ENCODE data around the gene CELF4. TPM values are rescaled to one million over a fixed set of nuclear protein-coding genes. Genes with fewer than 3 reads are reported as not detected.

CELF4 gene
- polyA plus RNA-seq, 1 donor (not counting 4 experiments of a cell fraction or from before 2014, with no cell fraction given) = not detected

DNA sequence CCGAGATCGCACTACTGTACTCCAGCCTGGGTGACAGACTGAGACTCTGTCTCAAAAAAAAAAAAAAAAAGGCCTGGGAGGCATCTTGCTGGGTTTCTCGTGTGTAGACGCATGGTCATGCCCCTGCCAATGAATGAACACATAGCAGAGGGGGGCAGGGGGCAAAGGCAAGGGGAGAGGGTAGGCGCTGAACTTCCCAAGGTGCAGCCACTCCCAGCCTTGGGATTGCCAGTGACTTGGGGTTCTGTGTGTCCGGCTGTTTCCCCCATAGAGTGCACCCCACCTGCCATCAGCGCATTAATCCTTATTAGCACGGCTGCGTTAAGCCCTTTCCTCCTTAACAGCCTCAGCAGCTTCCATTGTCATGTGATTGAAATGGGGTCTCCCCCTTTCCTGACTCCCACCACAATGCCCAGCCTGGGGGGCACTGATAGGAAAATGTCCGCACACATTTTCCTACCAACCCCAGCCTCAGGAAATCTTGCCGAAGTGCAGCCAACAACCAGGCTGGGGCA is 225.8 kb downstream of the CELF4 start:
- Histone ChIP-seq H3K27ac (ENCODE audit: control insufficient read depth, insufficient read depth, low read length) (no peak overlapping the region), H3K9me1 (ENCODE audit: control insufficient read depth, extremely low read depth, insufficient read depth, low read length) (no peaks in the 10 kb centered on the region), H3K9me3 (ENCODE audit: control insufficient read depth, low read depth, low read length) (no peaks in the 10 kb centered on the region), H3K9ac (ENCODE audit: control insufficient read depth, extremely low read depth, insufficient read depth, low read length) (no peak overlapping the region), H2AFZ (ENCODE audit: control insufficient read depth, low read length) (no peak overlapping the region), H3K4me2 (ENCODE audit: control insufficient read depth, extremely low read depth, insufficient read depth, low read depth, low read length) (no peak overlapping the region), H3K27me3 (ENCODE audit: control insufficient read depth, extremely low read depth, insufficient read depth, low read length) (peaks cover 13% of the 10 kb centered on the region), H4K20me1 (ENCODE audit: control insufficient read depth, extremely low read depth, insufficient read depth, low read length) (no peaks in the 10 kb centered on the region), H3K4me3 (ENCODE audit: control insufficient read depth in 2 of 3, extremely low read depth in 1 of 3, insufficient read depth in 2 of 3, low read depth in 1 of 3, low read length in 3 of 3) (no peak overlapping the region), H3K4me1 (ENCODE audit: control insufficient read depth, extremely low read depth, insufficient read depth, low read length) (peaks cover 3% of the 10 kb centered on the region), H3K79me2 (ENCODE audit: control insufficient read depth, insufficient read depth, low read length) (no peaks in the 10 kb centered on the region), H3K36me3 (ENCODE audit: control insufficient read depth in 2 of 2, extremely low read depth in 1 of 2, insufficient read depth in 2 of 2, low read length in 2 of 2) (no peaks in the 10 kb centered on the region)
- dilution Hi-C loops (cut with MboI; ENCODE audit: extremely low pct_ligation_motif_present, low sequenced_read_pairs) = no loop called here
- TF ChIP-seq, protein P1, sequence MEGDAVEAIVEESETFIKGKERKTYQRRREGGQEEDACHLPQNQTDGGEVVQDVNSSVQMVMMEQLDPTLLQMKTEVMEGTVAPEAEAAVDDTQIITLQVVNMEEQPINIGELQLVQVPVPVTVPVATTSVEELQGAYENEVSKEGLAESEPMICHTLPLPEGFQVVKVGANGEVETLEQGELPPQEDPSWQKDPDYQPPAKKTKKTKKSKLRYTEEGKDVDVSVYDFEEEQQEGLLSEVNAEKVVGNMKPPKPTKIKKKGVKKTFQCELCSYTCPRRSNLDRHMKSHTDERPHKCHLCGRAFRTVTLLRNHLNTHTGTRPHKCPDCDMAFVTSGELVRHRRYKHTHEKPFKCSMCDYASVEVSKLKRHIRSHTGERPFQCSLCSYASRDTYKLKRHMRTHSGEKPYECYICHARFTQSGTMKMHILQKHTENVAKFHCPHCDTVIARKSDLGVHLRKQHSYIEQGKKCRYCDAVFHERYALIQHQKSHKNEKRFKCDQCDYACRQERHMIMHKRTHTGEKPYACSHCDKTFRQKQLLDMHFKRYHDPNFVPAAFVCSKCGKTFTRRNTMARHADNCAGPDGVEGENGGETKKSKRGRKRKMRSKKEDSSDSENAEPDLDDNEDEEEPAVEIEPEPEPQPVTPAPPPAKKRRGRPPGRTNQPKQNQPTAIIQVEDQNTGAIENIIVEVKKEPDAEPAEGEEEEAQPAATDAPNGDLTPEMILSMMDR (optimal IDR thresholded peaks at IDR 0.05 in 1 of 3, IDR thresholded peaks at IDR 0.05 in 1 of 3, conservative IDR thresholded peaks at IDR 0.05 in 1 of 3; ENCODE audit: extremely low read depth in 1 of 3, insufficient read depth in 2 of 3, low read length in 3 of 3) = no peak
- no peak for TF ChIP-seq EZH2 (IDR thresholded peaks at IDR 0.05; ENCODE audit: low read length)
- DNase-seq (ENCODE audit: low read depth, low spot score) (no peak), FAIRE-seq (no peak)

DNA sequence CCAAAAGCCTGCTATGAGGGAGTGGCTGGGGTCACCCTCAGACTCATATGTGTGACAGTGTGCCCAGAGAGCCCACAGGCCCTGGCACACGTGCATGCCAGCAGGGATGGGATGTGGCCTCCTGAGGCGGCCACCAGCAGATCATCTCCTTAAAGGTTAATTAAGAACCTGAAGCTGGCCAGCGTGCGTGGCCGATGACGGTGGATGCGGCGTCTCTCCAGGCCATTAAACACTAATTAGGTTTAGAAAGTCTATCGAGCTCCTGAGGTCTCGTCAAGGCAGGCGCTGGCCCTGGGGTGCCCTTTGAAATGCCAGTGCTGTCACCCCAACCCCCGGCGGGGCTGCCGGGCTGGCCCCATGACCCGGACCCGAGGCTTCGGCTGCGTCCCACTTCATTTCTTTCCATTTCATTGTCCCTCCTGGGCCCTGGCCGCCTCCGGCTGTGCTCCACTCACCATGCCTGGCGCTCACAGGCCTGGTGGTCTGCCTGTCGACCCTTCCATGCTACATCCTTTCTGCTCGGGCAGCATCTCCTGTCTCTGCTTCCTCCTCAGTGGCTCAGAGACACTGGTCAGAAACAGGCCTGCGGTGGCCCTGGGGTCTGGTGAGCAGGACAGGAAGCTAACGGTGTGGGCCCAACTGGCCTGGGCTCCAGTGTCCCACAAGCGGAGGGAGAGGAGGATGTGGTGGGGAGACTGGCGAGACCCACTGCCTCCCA is 228.9 kb downstream of the CELF4 start:
- H3K4me3 ChIP-seq (ENCODE audit: control insufficient read depth in 2 of 3, extremely low read depth in 1 of 3, insufficient read depth in 2 of 3, low read depth in 1 of 3, low read length in 3 of 3) = no peak overlapping the region
- H3K79me2 ChIP-seq (ENCODE audit: control insufficient read depth, insufficient read depth, low read length) = no peaks in the 10 kb centered on the region
- FAIRE-seq (no peak), DNase-seq (ENCODE audit: low read depth, low spot score) (no peak)
- dilution Hi-C loops (cut with MboI; ENCODE audit: extremely low pct_ligation_motif_present, low sequenced_read_pairs) = no loop called here
- TF ChIP-seq EZH2 (IDR thresholded peaks at IDR 0.05; ENCODE audit: low read length) = no peak
- TF ChIP-seq, protein P1 (optimal IDR thresholded peaks at IDR 0.05 in 1 of 3, IDR thresholded peaks at IDR 0.05 in 1 of 3, conservative IDR thresholded peaks at IDR 0.05 in 1 of 3; ENCODE audit: extremely low read depth in 1 of 3, insufficient read depth in 2 of 3, low read length in 3 of 3) = no peak
- no peak overlapping the region for H3K27ac ChIP-seq (ENCODE audit: control insufficient read depth, insufficient read depth, low read length)
- H3K4me2 ChIP-seq (ENCODE audit: control insufficient read depth, extremely low read depth, insufficient read depth, low read depth, low read length) = no peak overlapping the region
- H3K36me3 ChIP-seq (ENCODE audit: control insufficient read depth in 2 of 2, extremely low read depth in 1 of 2, insufficient read depth in 2 of 2, low read length in 2 of 2) = no peaks in the 10 kb centered on the region
- no peaks in the 10 kb centered on the region for H3K27me3 ChIP-seq (ENCODE audit: control insufficient read depth, extremely low read depth, insufficient read depth, low read length)
- no peak overlapping the region for H2AFZ ChIP-seq (ENCODE audit: control insufficient read depth, low read length)
- H3K9me1 ChIP-seq (ENCODE audit: control insufficient read depth, extremely low read depth, insufficient read depth, low read length) = no peaks in the 10 kb centered on the region
- H3K9me3 ChIP-seq (ENCODE audit: control insufficient read depth, low read depth, low read length) = no peaks in the 10 kb centered on the region
- no peaks in the 10 kb centered on the region for H4K20me1 ChIP-seq (ENCODE audit: control insufficient read depth, extremely low read depth, insufficient read depth, low read length)
- H3K9ac ChIP-seq (ENCODE audit: control insufficient read depth, extremely low read depth, insufficient read depth, low read length) = no peak overlapping the region
- H3K4me1 ChIP-seq (ENCODE audit: control insufficient read depth, extremely low read depth, insufficient read depth, low read length) = no peaks in the 10 kb centered on the region

All from keratinocyte (primary cell).